GM12878 (cell line): ENCODE data around the gene AGRN. TPM values are rescaled to one million over a fixed set of nuclear protein-coding genes. Genes with fewer than 3 reads are reported as not detected.

Experiments
- ATAC-seq: fragments of 200-7000 bp; cut with Tn5 transposase; 3 replicates; pipeline ENCODE4 v1.9.1; 2020; ENCODE audit warnings: mild to moderate bottlenecking, moderate library complexity
- BruUV-seq: library from RNA; stranded (reverse); fragments of 400-500 nt; replicated peaks from 2 replicates; lab custom pipeline; 2021; lab: Mats Ljungman, UMichigan
- CTCF ChIA-PET: fragments of 300-600 bp; sonication (Branson Sonifier 250); formaldehyde crosslinking; extraction: SDS; loops from one replicate; lab custom pipeline; 2021; ENCODE audit warnings: inconsistent platforms; lab: Yijun Ruan, JAX
- POLR2A ChIA-PET: fragments of 350-600 bp; formaldehyde crosslinking; extraction: SDS; loops from one replicate; lab custom pipeline; 2021; ENCODE audit warnings: inconsistent platforms; lab: Charles Lee
- RAD21 ChIA-PET: fragments of 300-600 bp; sonication (Branson Sonifier 250); formaldehyde crosslinking; loops from one replicate; lab custom pipeline; 2023; ENCODE audit warnings: antibody characterized with exemption; ENCODE audit not compliant: unreplicated experiment; lab: Charles Lee
- SMC1A ChIA-PET: fragments of 300-600 bp; sonication (Branson Sonifier 250); formaldehyde crosslinking; loops from one replicate; lab custom pipeline; 2023; ENCODE audit not compliant: unreplicated experiment, uncharacterized antibody; lab: Charles Lee
- DNase-seq: peaks from one replicate; pipeline ENCODE4 v3.0.0-alpha.2; 2011; ENCODE audit warnings: low read depth, low spot score
- FAIRE-seq: peaks from 3 replicates; lab custom pipeline; 2011; peaks lifted over from hg19 to GRCh38; lab: Jason Lieb, UNC
- H2AFZ ChIP-seq: 2 replicates; pipeline ENCODE4 v1.6.0; 2011; ENCODE audit warnings: low read depth, low read length, control low read depth; ENCODE audit not compliant: control insufficient read depth
- H3K27ac ChIP-seq: 2 replicates; pipeline ENCODE4 v1.5.1; 2011; ENCODE audit warnings: control low read depth; ENCODE audit not compliant: control insufficient read depth, insufficient read depth
- H3K27me3 ChIP-seq, 2 experiments: replicated peaks in 1 of 2; 2 replicates each; pipeline versions ENCODE4 v1.6.0 to v1.6.1; 2011; ENCODE audit warnings: low read length in 1 of 2; ENCODE audit not compliant: control insufficient read depth in 2 of 2, insufficient read depth in 2 of 2
- H3K36me3 ChIP-seq, 2 experiments: 2 replicates each; pipeline ENCODE4 v1.5.1; 2011; ENCODE audit warnings: low read length in 1 of 2; ENCODE audit not compliant: control insufficient read depth in 2 of 2, insufficient read depth in 2 of 2
- H3K4me1 ChIP-seq: 2 replicates; pipeline ENCODE4 v1.6.1; 2011; ENCODE audit warnings: mild to moderate bottlenecking, low read length, moderate library complexity, mixed read lengths; ENCODE audit not compliant: control insufficient read depth, insufficient read depth
- H3K4me2 ChIP-seq: 2 replicates; pipeline ENCODE4 v1.6.0; 2011; ENCODE audit warnings: control low read depth; ENCODE audit not compliant: control insufficient read depth, insufficient read depth
- H3K4me3 ChIP-seq: fragments of 200-600 bp; sonication (generic); 2 replicates; pipeline ENCODE4 v1.5.1; 2016
- H3K79me2 ChIP-seq: 2 replicates; pipeline ENCODE4 v1.6.0; 2011; ENCODE audit warnings: low read length; ENCODE audit not compliant: control insufficient read depth, insufficient read depth
- H3K9ac ChIP-seq: 2 replicates; pipeline ENCODE4 v1.8.0; 2011; ENCODE audit warnings: low read length, control low read depth, mixed read lengths; ENCODE audit not compliant: control insufficient read depth, insufficient read depth
- H3K9me3 ChIP-seq: replicated peaks from 3 replicates; pipeline ENCODE4 v1.5.1; 2011; ENCODE audit warnings: mild to moderate bottlenecking, low read length; ENCODE audit not compliant: control insufficient read depth, insufficient read depth
- H4K20me1 ChIP-seq: 2 replicates; pipeline ENCODE4 v1.6.0; 2011; ENCODE audit not compliant: control insufficient read depth, insufficient read depth
- EGR1 ChIP-seq, 2 experiments: IDR thresholded peaks; 1 replicate in 1 of 2; 2 replicates in 1 of 2; pipeline ENCODE4 v1.6.1; 2011 to 2012; ENCODE audit warnings: low read depth in 2 of 2, low read length in 2 of 2, borderline replicate concordance in 1 of 2, mild to moderate bottlenecking in 1 of 2, moderate library complexity in 1 of 2
- NR2F1 ChIP-seq: fragments of 450-650 bp; conservative IDR thresholded peaks from 2 replicates; pipeline ENCODE4 v1.6.1; 2017; ENCODE audit warnings: mild to moderate bottlenecking
- WGBS: methylation state at CpG from one replicate; pipeline ENCODE4 v1.1.6; 2016; ENCODE audit warnings: low lambda C conversion rate; ENCODE audit not compliant: insufficient replicate concordance, insufficient coverage; ENCODE audit errors: missing lambda C conversion rate; 5-methylcytosine and 5-hydroxymethylcytosine counted together
- in situ Hi-C: fragments of 300-500 bp; cut with MboI; formaldehyde crosslinking; loops from 9 replicates; pipeline ENCODE4 v1.14.3; 2018; ENCODE audit warnings: mixed read lengths
- intact Hi-C: fragments of 100-400 bp; cut with micrococcal nuclease; formaldehyde crosslinking; loops from one replicate; pipeline ENCODE4 v1.14.2; 2022; ENCODE audit not compliant: unreplicated experiment
- polyA plus RNA-seq, 11 experiments: library from polyadenylated mRNA; depleted of rRNA in 4 of 11; unstranded in 6 of 11; stranded (reverse) in 5 of 11; fragments of >200 nt; fragmentation: Nextera tagmentation in 4 of 11; fragmentation: Illumina TruSeq in 1 of 11; extraction: Ambion mirVana in 4 of 11; extraction: Trizol in 1 of 11; gene quantifications; 1 replicate in 1 of 11; 2 replicates in 10 of 11; pipeline versions ENCODE4 v1.2.1 to v1.2.3, GENCODE V29; 2011 to 2016; ENCODE audit warnings: inconsistent platforms in 2 of 11, missing spikeins in 2 of 11, low read depth in 1 of 11
- total RNA-seq, 4 experiments: library from RNA; depleted of rRNA in 3 of 4; stranded (reverse); fragments of >200 nt in 3 of 4; fragmentation: Illumina TruSeq in 1 of 4; extraction: Trizol in 1 of 4; gene quantifications; 2 replicates each; pipeline versions ENCODE4 v1.2.1 to v1.2.3, GENCODE V29; 2013 to 2021

Gene AGRN
- total and polyA plus RNA-seq, 10 of the 15 experiments (the other 5 are each of a cell fraction or from before 2014, with no cell fraction given): 0.02 to 41.8 (median 4.1) TPM

GRCh38 chr1:1058088-1058905, 38.4 kb downstream of the AGRN start:
- SMC1A ChIA-PET: interaction anchor here (1.0 to 1.1 kb wide), 2 partner anchors 25 to 82 kb away, joined by 3 read pairs; no protein-coding TSS in a partner anchor
- in situ Hi-C loops: no loop called here
- no peaks in the 10 kb centered on the region for H3K79me2 ChIP-seq
- H3K9ac ChIP-seq: no peak overlapping the region; the same call in 1 of the 2 replicates
- H3K36me3 ChIP-seq: peaks cover 0 to 3% of the 10 kb centered on the region in 2 experiments; a peak in 1 of 4 replicates
- RAD21 ChIA-PET: interaction anchor here (1.0 to 1.6 kb wide), 9 partner anchors 19 to 153 kb away, joined by 3 to 15 read pairs (median 4); partner anchors contain the start of gene ISG15
- intact Hi-C loops: no loop called here
- peak overlapping the region; percentile 72 for H2AFZ ChIP-seq
- ATAC-seq (no peak; the same call in 2 of the 3 replicates), DNase-seq (no peak), FAIRE-seq (no peak)
- WGBS: 27% methylated on average over 24 of the region's 24 CpGs
- CTCF ChIA-PET: interaction anchor here (0.6 to 8.7 kb wide), 10 partner anchors 14 to 536 kb away, joined by 3 to 83 read pairs (median 4); partner anchors contain the start of genes ISG15 and PLEKHN1
- H3K4me2 ChIP-seq: peak overlapping the region; percentile 99
- TF ChIP-seq NR2F1 (no peak), EGR1 (IDR thresholded peaks at IDR 0.05; ENCODE audit: borderline replicate concordance in 1 of 2, low read depth in 2 of 2, low read length in 2 of 2) (0 out of 3 replicates have a peak, but pooled peaks of 1 of the 2 experiments have one; percentile 12)
- no peaks in the 10 kb centered on the region for H3K9me3 ChIP-seq
- POLR2A ChIA-PET: interaction anchor here (1.3 to 1.9 kb wide), 4 partner anchors 18 to 192 kb away, joined by 4 to 9 read pairs (median 5); no protein-coding TSS in a partner anchor
- peaks cover 21% of the 10 kb centered on the region for H3K4me1 ChIP-seq
- H3K4me3 ChIP-seq: peak overlapping the region; percentile 67; the same call in 1 of the 2 replicates
- no peaks in the 10 kb centered on the region for H3K27me3 ChIP-seq
- no TSS peak for BruUV-seq
- H3K27ac ChIP-seq: no peak overlapping the region
- H4K20me1 ChIP-seq: no peaks in the 10 kb centered on the region
